HG02943 (cell line): ENCODE results near the gene UROS.

Experiments used
- ATAC-seq: cut with Tn5 transposase; IDR thresholded peaks from one replicate; pipeline ENCODE4 v1.9.1; 2021; ENCODE audit warnings: mild to moderate bottlenecking, low read depth, moderate library complexity; ENCODE audit not compliant: unreplicated experiment

Gene UROS

DNA sequence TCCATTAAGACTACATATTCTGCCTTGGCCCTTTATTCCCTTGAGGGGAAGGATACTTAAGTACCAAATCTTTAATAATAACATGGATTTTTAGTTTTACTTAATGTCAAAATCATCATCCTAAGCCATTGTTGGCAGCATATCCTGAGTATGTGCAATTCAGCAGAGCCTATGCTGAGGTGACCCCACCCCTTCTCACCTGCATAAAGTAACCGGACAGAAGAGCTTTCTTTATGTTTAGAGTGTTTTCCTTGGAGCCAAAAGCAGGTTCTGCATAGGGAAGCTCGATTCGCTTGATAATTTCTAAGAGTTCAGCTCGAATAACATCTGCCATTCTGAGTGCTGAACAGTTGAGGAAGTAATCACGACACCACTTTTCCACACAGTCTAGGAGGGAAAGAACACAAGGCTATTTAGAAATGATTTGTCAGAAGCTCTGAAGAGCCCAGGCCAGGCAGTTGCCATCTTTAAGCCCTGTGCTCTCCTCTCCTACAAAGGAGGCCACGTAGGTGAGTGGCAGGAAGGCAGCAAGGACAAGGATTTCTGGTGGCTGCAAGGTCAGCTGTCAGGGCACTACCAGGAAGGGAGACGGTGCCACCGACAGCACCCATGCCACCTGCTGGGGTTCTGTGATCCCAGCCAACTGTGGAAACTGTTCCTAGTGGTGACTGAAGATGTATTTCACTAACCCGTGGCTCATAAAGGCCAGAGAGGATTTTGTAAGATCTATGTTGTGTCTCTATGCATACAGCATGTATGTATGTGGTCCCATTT, 15.9 kb upstream of the UROS start:
- no peak for ATAC-seq

DNA sequence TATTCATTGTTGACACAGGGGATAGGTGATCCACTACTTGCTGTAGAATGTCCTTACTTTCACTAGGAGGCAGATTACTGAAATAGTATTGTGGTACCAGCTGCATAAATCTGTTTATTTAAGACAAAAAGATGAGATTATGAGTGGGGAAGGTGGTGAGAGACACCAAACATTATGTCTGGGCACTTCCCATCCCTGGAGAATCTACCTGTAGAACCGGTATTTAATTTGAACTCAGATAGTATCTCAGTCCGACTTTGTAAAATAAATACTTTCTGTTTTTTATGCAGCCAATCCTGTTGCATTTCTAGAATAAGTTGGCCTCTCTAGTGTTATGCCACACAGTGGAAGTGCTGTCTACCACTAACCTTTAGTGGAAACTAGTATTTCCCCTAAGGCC, 13.7 kb upstream of the UROS start:
- no peak for ATAC-seq

DNA sequence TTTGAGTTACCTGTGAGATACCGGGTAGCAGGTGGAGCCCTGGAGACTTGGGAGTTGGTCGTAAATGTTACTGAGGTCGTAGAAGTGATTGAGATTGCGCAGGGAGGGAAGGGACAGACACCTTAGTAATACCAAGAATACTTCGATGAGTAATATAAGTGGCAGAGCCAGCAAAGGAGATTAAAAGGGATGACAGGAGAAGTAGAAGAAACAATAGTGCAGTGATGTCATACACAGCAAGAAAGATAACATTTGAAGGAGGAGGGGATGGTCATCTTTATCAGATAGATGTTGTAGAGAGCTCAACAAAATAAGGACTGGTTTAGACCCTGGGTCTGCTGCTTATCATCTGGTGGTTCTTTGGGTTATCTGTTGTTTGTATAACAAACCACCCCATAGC, 5.3 kb upstream of the UROS start:
- ATAC-seq = no peak

DNA sequence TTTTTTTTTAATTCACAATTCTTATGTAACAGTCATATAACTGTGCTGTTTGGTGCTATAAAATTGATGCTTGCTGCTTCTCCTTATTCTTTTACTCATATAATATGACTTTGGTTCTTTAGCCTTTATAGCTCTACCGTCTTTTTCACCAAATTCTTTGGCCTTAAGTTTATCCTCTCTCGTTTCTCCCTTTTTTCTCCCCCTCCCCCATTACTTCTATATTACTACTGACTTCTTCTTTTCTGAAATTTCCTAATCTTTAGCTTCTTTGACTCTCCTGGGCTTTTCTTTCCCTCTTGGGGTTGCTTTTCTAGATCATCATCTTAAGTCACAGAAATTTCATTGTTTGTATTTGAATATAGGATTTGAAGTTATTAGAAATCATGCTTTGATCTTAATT, 4.1 kb upstream of the UROS start:
- no peak for ATAC-seq

DNA sequence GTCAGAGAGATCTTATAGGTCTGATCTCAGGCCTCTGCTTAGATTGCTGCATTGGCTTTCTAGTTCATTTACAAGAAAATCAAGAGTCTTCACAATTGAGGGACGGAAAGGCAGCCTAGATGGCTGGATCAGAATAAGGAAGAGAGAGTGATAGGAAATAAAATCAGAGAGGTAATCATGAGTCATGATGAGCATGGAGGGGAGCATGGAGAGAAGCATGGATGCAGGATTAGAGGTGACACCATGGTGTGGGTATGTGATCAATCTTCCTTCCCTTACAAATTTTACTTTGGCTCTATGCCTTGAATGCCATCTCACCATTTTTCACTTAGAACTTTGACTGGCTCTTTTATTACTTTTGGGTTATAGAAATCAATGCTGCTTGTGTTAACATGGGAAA, 1.7 kb upstream of the UROS start:
- ATAC-seq = no peak

- no peak for ATAC-seq
These were observed 699 bp upstream of the UROS start for GRCh38 chr10:125823663-125824251.

DNA sequence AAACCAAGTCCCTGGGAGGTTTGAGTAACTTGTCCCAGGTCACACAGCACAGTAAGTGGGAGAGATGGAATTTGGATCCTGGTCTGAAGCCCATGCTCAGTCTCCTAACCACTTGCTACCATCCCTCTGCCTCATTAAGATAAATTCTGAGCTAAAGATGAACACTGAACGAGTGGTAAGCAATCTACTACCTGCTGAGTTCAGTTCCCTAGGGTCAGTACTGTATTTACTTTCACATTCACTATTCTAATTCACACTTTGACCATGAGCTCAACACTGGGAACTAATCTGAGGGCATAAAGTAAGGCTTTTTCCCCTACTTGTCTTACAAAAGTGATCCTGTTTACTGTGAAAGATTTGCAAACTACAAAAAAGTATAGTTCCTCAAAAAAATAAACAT, 2.4 kb downstream of the UROS start:
- peak; percentile 48 for ATAC-seq

- ATAC-seq = no peak
These were observed 5.6 kb downstream of the UROS start for GRCh38 chr10:125817337-125817946.

DNA sequence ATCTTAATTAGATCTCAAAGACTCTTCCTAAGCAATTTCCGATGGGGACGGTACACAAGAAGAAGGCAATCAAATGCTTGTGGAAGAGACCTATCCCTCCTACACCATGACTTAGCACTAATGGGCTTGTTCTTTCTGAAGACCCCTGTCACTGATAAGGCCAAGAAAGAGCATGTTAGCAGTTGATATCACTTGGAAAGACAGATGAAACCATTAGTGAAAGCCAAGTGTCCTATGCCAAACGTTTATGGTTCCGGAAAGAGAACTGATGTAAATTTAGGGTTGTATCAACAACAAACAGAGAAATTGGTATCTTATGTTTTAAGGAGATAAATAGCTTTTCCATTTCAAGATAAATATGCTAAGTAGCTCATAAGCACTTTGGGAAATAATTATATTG, 6.5 kb downstream of the UROS start:
- no peak for ATAC-seq

GRCh38 chr10:125815764-125816163, 7.3 kb downstream of the UROS start:
- no peak for ATAC-seq

DNA sequence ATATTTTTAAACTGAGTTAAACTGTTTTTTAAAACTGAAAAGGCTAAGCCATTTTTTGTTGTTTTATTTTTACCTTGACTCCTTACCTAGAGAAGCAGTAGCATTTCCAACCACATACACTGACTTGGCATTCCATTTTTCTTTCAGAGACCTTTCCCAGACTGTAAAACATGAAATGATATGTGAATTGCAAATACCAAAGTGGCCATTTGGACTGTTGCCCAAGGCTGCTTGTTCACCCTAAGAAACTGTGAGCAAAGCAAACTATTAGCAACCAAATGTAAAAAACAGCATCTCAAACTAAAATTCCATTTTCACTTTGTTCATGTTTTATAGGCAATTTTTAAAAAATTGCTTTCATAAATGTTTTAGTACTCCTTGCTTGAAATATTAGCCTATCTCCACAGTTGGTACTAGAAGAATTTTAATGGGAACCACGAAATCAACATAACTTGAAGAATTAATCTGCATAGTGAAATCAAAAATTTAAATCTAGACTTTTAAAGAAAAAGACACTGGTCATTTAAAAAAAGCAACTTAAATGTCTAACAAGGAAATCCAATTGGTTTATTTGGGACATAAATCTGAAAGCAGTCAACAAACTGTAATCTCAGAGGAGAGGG, 10.8 kb downstream of the UROS start:
- no peak for ATAC-seq

- no peak for ATAC-seq
These were observed 11.8 kb downstream of the UROS start for GRCh38 chr10:125811251-125811650.

DNA sequence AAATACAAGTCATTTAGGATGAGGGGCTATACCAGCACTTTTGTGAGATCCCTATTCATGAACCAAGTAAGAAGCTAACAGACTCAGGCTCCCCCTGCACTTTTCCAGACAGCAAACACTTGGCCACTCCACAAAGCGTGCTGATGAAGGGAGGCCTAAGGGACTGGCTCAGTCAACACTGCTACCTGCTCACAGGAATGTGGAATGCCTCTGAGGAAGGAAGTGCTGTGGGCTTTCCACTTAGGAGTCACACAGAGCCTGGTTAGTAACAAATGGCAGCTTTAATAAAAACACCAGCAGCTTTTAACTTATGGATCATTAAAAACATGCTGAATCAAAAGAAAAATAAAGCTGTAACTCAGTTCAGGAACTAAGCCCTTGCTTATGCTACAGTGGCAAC, 15.0 kb downstream of the UROS start:
- no peak for ATAC-seq

DNA sequence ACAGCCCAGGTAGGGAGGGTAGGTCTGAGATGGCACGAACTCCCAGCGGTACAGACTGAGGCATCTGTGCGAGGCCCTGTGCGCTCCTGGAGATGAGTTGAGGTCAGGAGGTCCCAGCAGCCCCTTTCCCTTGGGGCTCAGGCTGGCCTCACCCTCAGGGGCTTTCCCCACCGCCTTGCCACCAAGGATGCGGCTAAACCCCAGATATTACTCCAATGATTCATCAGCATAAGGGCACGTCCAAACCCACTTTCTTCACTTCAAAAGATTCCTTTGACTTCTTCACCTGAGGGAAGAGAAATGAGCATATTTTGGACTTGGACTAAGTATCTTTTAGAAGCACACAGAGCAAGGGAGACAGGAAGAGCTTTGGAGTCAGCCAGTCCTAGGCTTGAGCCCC, 20.3 kb downstream of the UROS start:
- no peak for ATAC-seq

DNA sequence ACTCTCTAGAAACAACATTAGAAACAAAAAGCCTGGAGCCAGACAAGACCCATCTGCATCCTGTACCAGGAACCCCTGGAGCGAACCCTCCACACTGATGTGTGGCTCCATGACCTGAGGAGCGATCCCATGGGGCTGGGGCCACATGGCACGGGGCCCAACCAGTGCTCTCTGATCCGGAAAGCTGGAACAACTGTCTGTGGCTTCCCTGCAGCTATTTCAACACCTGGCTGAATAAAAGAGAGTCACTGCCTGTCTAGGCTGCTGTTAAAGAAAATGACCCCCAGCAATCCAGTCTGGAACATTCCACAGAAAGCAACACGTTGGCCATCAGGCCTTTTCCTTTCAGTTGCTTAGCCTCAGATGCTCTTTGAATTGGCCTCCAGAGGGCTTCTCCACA, 20.9 kb downstream of the UROS start:
- ATAC-seq = no peak

DNA sequence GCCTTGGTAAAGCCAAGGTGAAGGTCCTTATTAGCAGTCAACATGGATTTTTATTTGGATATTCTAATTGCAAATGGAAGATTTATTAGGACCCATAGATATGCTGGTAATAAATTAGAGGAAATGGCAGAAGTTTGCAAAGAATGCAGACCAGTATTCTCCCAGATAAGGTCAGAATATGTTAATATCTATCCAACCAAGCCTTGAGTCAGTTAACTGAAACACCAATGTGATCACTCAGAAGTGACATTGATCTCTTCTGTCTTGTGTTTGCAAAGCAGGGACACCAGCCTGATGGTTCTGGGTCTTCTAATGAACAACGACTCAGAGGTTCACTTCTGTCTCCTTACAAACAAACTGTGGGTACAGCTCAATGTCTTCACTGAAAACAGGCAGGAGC, 21.5 kb downstream of the UROS start:
- ATAC-seq = no peak

GRCh38 chr10:125799451-125800182, 23.4 kb downstream of the UROS start:
- ATAC-seq = no peak

GRCh38 chr10:125797994-125798662, 24.9 kb downstream of the UROS start:
- ATAC-seq = no peak

DNA sequence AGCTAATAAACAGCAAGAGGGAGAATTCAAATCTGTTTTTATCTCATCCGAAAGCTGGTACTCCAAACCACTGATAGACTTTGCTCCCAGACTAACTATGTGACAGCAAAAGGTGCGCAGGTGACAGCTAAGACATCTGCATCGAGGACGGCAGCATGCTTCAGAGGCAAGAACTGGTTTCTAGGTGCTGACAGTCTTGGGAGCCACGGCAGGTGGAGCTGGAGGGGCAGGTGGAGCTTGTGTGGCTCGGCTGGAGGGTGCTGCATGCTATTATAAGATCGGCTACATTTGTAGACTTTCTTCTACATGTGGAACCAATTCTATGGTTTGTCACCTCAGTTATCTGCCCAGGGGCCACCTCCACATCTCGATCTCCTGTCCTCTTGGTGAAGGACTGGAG, 25.6 kb downstream of the UROS start:
- no peak for ATAC-seq

DNA sequence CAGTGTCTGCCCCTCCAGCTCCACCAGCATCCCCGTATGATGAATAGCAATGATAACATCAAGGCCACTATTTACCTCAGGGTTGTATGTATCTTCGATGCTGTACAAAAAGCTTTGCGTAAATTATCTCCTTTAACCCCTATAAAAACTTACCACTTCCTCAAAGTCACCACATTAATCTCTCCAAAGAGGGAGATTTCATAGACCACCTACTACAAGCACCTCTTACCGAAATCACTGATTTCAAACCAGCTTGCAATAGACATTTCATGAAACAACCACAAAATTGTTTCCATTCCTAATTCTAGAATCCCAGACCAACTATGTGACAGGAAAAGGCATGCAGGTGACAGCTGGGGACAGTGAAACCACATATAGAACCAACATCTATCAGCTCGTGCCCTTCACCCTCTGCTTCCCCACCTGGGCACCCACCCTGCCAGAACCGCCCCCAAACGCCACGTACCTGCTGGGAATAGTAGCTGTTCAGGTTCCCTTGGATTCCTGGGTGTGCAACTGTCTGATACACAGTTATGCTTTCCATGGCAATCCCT, 27.3 kb downstream of the UROS start:
- ATAC-seq = no peak
